Neutrophil (primary cell): ENCODE results near the gene CPAMD8.

ENCODE experiments used
- H3K27ac ChIP-seq: fragments of 200-600 bp; sonication (generic); 2 replicates; pipeline ENCODE4 v1.5.1; 2016; ENCODE audit warnings: mild to moderate bottlenecking, moderate library complexity
- H3K27me3 ChIP-seq: fragments of 200-600 bp; sonication (generic); 2 replicates; pipeline ENCODE4 v1.6.0; 2016; ENCODE audit warnings: mild to moderate bottlenecking
- H3K36me3 ChIP-seq: fragments of 200-600 bp; sonication (generic); 2 replicates; pipeline ENCODE4 v1.5.1; 2017
- H3K4me1 ChIP-seq, 2 experiments: fragments of 200-600 bp in 1 of 2; sonication (generic) in 1 of 2; 1 replicate in 1 of 2; 2 replicates in 1 of 2; pipeline versions ENCODE4 v1.5.1 to v1.6.1; 2013 to 2016; ENCODE audit warnings: low read depth in 1 of 2, low read length in 1 of 2, mild to moderate bottlenecking in 1 of 2, moderate library complexity in 1 of 2; ENCODE audit not compliant: control insufficient read depth in 1 of 2, insufficient read depth in 1 of 2
- H3K4me3 ChIP-seq, 2 experiments: fragments of 200-600 bp in 1 of 2; sonication (generic) in 1 of 2; 1 replicate in 1 of 2; 2 replicates in 1 of 2; pipeline ENCODE4 v1.5.1; 2013 to 2016; ENCODE audit warnings: low read depth in 1 of 2, low read length in 1 of 2, mild to moderate bottlenecking in 1 of 2, moderate library complexity in 1 of 2
- H3K9me3 ChIP-seq: fragments of 200-600 bp; sonication (generic); 2 replicates; pipeline ENCODE4 v1.5.1; 2016
- TF ChIP-seq, protein P1 (sequence below): fragments of 200-600 bp; sonication (generic); IDR thresholded peaks from 2 replicates; pipeline ENCODE4 v1.5.1; 2016; ENCODE audit warnings: antibody characterized with exemption

Gene CPAMD8

DNA sequence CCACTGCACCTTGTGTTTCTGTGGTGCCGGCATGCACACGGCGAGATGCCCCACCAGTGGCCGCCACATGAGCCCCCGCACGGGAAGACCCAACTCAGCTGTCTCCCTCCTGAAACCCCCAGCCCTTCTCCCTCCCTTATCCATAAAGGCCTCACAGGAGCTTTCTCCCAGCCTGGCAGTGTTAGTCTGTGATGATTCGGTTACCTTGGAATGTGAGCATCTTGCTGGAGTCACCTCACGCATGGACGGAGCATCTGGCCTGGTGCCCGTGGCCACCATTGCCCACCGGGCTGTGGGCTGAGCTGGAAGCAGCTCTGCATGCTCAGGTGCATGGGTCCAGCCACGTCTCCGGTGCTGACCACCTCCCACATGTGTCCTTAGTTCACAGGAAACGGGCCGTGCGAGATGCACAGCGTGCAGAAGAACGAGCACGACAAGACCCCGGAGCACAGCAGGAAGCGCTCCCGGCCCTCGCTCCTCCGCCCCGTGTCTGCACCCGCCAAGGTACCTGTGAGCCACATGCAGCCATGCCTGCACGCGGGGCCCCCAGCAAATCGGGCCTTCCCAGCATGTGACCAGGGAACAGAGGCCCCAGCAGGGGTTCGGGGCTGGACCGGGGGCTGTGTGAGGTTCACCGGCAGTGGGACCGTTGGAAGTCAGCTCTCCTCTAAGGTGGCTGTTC lies 175.4 kb downstream of the CPAMD8 start:
- peaks cover 100% of the 10 kb centered on the region for H3K36me3 ChIP-seq
- no peaks in the 10 kb centered on the region for H3K4me1 ChIP-seq
- no peaks in the 10 kb centered on the region for H3K9me3 ChIP-seq
- no peak overlapping the region for H3K4me3 ChIP-seq
- no peak overlapping the region for H3K27ac ChIP-seq
- H3K27me3 ChIP-seq, result no peaks in the 10 kb centered on the region
- TF ChIP-seq, protein P1, sequence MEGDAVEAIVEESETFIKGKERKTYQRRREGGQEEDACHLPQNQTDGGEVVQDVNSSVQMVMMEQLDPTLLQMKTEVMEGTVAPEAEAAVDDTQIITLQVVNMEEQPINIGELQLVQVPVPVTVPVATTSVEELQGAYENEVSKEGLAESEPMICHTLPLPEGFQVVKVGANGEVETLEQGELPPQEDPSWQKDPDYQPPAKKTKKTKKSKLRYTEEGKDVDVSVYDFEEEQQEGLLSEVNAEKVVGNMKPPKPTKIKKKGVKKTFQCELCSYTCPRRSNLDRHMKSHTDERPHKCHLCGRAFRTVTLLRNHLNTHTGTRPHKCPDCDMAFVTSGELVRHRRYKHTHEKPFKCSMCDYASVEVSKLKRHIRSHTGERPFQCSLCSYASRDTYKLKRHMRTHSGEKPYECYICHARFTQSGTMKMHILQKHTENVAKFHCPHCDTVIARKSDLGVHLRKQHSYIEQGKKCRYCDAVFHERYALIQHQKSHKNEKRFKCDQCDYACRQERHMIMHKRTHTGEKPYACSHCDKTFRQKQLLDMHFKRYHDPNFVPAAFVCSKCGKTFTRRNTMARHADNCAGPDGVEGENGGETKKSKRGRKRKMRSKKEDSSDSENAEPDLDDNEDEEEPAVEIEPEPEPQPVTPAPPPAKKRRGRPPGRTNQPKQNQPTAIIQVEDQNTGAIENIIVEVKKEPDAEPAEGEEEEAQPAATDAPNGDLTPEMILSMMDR, result no peak

DNA sequence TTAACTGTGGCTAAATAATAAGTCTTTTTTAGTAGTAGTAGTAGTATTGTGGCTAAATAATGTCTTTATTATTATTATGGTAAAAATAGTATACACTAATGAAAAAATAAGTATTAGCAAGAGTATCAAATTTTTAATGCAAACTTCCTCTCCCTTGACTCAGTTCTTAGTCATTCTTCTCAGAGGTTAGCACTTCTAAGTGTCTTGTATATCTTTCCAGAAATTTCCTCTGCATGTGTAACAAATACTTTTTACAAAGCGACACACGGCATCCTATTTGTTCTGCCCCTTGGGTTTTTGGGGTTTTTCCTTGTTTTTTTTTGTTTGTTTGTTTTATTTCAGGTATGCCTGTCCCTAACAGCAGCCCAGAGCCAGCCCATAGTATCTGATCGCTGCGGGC lies 176.5 kb downstream of the CPAMD8 start:
- Histone ChIP-seq H3K36me3 (peaks cover 100% of the 10 kb centered on the region), H3K9me3 (no peaks in the 10 kb centered on the region), H3K4me3 (no peak overlapping the region), H3K27me3 (no peaks in the 10 kb centered on the region), H3K4me1 (no peaks in the 10 kb centered on the region), H3K27ac (no peak overlapping the region)
- TF ChIP-seq, protein P1, result no peak

DNA sequence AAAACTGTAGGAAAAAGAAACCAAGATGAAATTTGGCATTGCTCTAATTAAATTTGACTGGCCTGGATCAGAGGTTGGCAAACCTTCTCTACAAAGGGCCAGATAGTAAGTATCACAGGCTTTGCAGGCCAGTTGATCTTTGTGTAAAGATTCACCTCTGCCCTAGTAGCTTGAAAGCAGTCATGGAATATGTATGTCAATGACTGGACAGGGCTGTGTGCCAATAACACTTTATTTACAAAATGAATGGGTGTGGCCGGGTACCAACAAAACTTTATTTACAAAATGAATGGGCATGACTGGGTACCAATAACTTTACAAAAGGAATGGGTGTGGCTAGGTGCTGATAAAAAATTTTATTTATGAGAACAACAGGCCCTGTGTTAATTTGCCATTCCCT lies 177.4 kb downstream of the CPAMD8 start:
- TF ChIP-seq, protein P1, result no peak
- Histone ChIP-seq H3K9me3 (no peaks in the 10 kb centered on the region), H3K27ac (no peak overlapping the region), H3K4me1 (no peaks in the 10 kb centered on the region), H3K27me3 (no peaks in the 10 kb centered on the region), H3K4me3 (no peak overlapping the region), H3K36me3 (peaks cover 100% of the 10 kb centered on the region)

DNA sequence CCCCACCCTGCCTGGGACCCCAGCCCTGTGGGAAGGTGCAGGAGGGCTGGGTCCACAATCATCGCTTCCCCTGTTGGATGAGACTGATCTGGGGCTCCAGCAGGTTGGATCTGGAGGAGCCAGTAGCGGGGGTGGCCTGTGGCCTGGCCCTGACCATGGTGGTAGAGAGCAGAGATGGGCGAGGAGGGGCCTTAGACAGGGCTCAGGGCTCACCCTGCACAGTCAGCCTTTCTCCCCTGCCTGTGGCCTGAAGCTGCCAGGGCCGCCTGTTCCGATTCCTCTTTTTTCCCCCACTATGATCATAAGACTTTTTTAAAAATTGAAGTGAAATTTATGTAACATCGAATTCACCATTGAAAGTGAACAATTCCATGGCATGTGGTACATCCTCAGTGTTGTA lies 179.2 kb downstream of the CPAMD8 start:
- Histone ChIP-seq H3K9me3 (no peaks in the 10 kb centered on the region), H3K27me3 (no peaks in the 10 kb centered on the region), H3K4me3 (no peak overlapping the region), H3K36me3 (peaks cover 100% of the 10 kb centered on the region), H3K27ac (no peak overlapping the region), H3K4me1 (no peaks in the 10 kb centered on the region)
- TF ChIP-seq, protein P1, result no peak

DNA sequence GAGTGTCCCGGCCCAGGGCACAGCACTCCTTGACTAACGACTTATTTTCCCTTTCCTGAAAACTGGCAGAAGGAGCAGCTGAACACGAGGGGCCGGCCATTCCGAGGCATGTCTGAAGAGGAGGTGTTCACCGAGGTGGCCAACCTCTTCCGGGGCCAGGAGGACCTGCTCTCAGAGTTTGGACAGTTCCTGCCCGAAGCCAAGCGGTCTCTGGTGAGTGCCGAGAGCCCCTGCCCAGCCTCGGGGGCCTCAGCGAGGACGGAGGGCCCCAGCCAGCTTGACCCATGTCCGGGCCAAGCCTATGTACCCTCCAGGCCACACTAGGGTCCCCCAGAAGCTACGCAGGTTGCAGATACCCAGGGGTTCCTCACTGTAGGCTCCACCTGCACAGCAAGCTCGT lies 179.7 kb downstream of the CPAMD8 start:
- no peaks in the 10 kb centered on the region for H3K27me3 ChIP-seq
- H3K36me3 ChIP-seq, result peaks cover 100% of the 10 kb centered on the region
- no peak overlapping the region for H3K27ac ChIP-seq
- H3K4me1 ChIP-seq, result no peaks in the 10 kb centered on the region
- no peaks in the 10 kb centered on the region for H3K9me3 ChIP-seq
- TF ChIP-seq, protein P1, result no peak
- no peak overlapping the region for H3K4me3 ChIP-seq
